ENCODE results near the gene SGCA. TPM values are rescaled to one million over a fixed set of nuclear protein-coding genes. Genes with fewer than 3 reads are reported as not detected.

Gene SGCA
- total RNA-seq, 1 donor from 2014 or later, result not detected

- DNase-seq (ENCODE audit: low read depth), result no peak
- no peak for TF ChIP-seq CTCF (IDR thresholded peaks at IDR 0.05; ENCODE audit: insufficient read depth, low read length, poor library complexity, severe bottlenecking)
- Histone ChIP-seq H3K4me3 (ENCODE audit: low read depth, low read length) (no peak overlapping the region), H3K27me3 (ENCODE audit: control insufficient read depth, insufficient read depth, low read length) (no peaks in the 10 kb centered on the region), H3K36me3 (ENCODE audit: control insufficient read depth, insufficient read depth, low read length) (peaks cover 11% of the 10 kb centered on the region)
These were observed 22.1 kb downstream of the SGCA start for GRCh38 chr17:50187751-50188530.

GRCh38 chr17:50188531-50188920, 22.7 kb downstream of the SGCA start:
- H3K36me3 ChIP-seq (ENCODE audit: control insufficient read depth, insufficient read depth, low read length), result peaks cover 11% of the 10 kb centered on the region
- no peak for DNase-seq (ENCODE audit: low read depth)
- H3K4me3 ChIP-seq (ENCODE audit: low read depth, low read length), result no peak overlapping the region
- TF ChIP-seq CTCF (IDR thresholded peaks at IDR 0.05; ENCODE audit: insufficient read depth, low read length, poor library complexity, severe bottlenecking), result no peak
- no peaks in the 10 kb centered on the region for H3K27me3 ChIP-seq (ENCODE audit: control insufficient read depth, insufficient read depth, low read length)

- TF ChIP-seq CTCF (IDR thresholded peaks at IDR 0.05; ENCODE audit: insufficient read depth, low read length, poor library complexity, severe bottlenecking), result no peak
These were observed 23.2 kb downstream of the SGCA start for GRCh38 chr17:50188921-50189549.

GRCh38 chr17:50189550-50190292, 23.9 kb downstream of the SGCA start:
- Histone ChIP-seq H3K36me3 (ENCODE audit: control insufficient read depth, insufficient read depth, low read length) (peaks cover 11% of the 10 kb centered on the region), H3K27me3 (ENCODE audit: control insufficient read depth, insufficient read depth, low read length) (no peaks in the 10 kb centered on the region), H3K4me3 (ENCODE audit: low read depth, low read length) (no peak overlapping the region)
- no peak for TF ChIP-seq CTCF (IDR thresholded peaks at IDR 0.05; ENCODE audit: insufficient read depth, low read length, poor library complexity, severe bottlenecking)
- no peak for DNase-seq (ENCODE audit: low read depth)

More at GRCh38 chr17:50188921-50189549, 23.2 kb downstream of the SGCA start:
- Histone ChIP-seq H3K36me3 (ENCODE audit: control insufficient read depth, insufficient read depth, low read length) (peaks cover 11% of the 10 kb centered on the region), H3K27me3 (ENCODE audit: control insufficient read depth, insufficient read depth, low read length) (no peaks in the 10 kb centered on the region), H3K4me3 (ENCODE audit: low read depth, low read length) (no peak overlapping the region)
- no peak for DNase-seq (ENCODE audit: low read depth)

- TF ChIP-seq CTCF (IDR thresholded peaks at IDR 0.05; ENCODE audit: insufficient read depth, low read length, poor library complexity, severe bottlenecking), result no peak
- Histone ChIP-seq H3K27me3 (ENCODE audit: control insufficient read depth, insufficient read depth, low read length) (no peaks in the 10 kb centered on the region), H3K36me3 (ENCODE audit: control insufficient read depth, insufficient read depth, low read length) (peaks cover 11% of the 10 kb centered on the region), H3K4me3 (ENCODE audit: low read depth, low read length) (no peak overlapping the region)
- no peak for DNase-seq (ENCODE audit: low read depth)
These were observed 24.4 kb downstream of the SGCA start for GRCh38 chr17:50190293-50190602.
